DOHH2 (cell line): ENCODE data around the gene GABRR2.

Experiments
- EZH2phosphoT487 ChIP-seq: fragments of 200-600 bp; sonication (generic); IDR thresholded peaks from 2 replicates; pipeline ENCODE4 v1.6.1; 2017; ENCODE audit warnings: borderline replicate concordance, mild to moderate bottlenecking, antibody characterized with exemption, low read length, moderate library complexity, mixed read lengths
- TF ChIP-seq, protein P1 (sequence below): fragments of 200-600 bp; sonication (generic); IDR thresholded peaks from one replicate; pipeline ENCODE4 v1.5.1; 2014; ENCODE audit warnings: antibody characterized with exemption, mild to moderate bottlenecking, low read depth, low read length; ENCODE audit not compliant: poor library complexity, severe bottlenecking

DNA sequence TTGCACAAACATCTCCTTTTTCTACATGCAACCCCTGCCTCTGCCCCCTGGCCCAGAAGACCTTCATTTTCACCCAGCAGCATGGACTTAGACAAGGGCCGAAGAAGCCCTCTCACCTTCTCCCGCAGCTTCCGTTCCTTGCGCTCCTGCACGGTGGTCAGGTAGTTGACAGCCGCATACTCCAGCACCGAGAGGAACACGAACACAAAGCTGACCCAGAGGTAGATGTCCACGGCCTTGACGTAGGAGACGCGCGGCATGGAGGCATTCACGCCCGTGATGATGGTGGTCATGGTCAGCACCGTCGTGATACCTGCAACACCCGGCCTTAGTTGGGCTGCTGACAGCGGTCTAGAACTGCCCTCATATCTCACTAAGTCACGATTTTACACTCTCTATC is 50.8 kb downstream of the GABRR2 start:
- TF ChIP-seq, protein P1, sequence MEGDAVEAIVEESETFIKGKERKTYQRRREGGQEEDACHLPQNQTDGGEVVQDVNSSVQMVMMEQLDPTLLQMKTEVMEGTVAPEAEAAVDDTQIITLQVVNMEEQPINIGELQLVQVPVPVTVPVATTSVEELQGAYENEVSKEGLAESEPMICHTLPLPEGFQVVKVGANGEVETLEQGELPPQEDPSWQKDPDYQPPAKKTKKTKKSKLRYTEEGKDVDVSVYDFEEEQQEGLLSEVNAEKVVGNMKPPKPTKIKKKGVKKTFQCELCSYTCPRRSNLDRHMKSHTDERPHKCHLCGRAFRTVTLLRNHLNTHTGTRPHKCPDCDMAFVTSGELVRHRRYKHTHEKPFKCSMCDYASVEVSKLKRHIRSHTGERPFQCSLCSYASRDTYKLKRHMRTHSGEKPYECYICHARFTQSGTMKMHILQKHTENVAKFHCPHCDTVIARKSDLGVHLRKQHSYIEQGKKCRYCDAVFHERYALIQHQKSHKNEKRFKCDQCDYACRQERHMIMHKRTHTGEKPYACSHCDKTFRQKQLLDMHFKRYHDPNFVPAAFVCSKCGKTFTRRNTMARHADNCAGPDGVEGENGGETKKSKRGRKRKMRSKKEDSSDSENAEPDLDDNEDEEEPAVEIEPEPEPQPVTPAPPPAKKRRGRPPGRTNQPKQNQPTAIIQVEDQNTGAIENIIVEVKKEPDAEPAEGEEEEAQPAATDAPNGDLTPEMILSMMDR = no peak
- TF ChIP-seq EZH2phosphoT487 = no peak
